Right cardiac atrium (tissue), 5 donors: ENCODE results near the gene AASDH. TPM values are rescaled to one million over a fixed set of nuclear protein-coding genes. Genes with fewer than 3 reads are reported as not detected.

Source experiments
- ATAC-seq, 2 donors: fragments of 200-7000 bp; cut with Tn5 transposase; one replicate each; pipeline versions ENCODE4 v1.8.0 to v1.9.1; 2020; ENCODE audit warnings: moderate library complexity in 2 of 2, mild to moderate bottlenecking in 1 of 2
- DNase-seq, 3 donors: peaks; one replicate each; pipeline ENCODE4 v3.0.0-alpha.2; 2020
- H3K27ac ChIP-seq: one replicate; pipeline ENCODE4 v1.5.1; 2013; ENCODE audit warnings: mild to moderate bottlenecking, low read length, control low read depth, moderate library complexity
- H3K27me3 ChIP-seq: one replicate; pipeline ENCODE4 v1.6.1; 2013; ENCODE audit not compliant: control insufficient read depth, insufficient read depth
- H3K4me1 ChIP-seq: one replicate; pipeline ENCODE4 v1.6.1; 2013; ENCODE audit warnings: low read length; ENCODE audit not compliant: control insufficient read depth, insufficient read depth
- H3K4me3 ChIP-seq: one replicate; pipeline ENCODE4 v1.5.1; 2013; ENCODE audit warnings: low read length, control low read depth
- H3K9me3 ChIP-seq: one replicate; pipeline ENCODE4 v1.6.1; 2013; ENCODE audit warnings: low read length; ENCODE audit not compliant: control insufficient read depth
- WGBS: extraction: QIAGEN DNeasy Blood & Tissue Kit; methylation state at CpG from one replicate; pipeline ENCODE4 v1.1.7; 2013; 5-methylcytosine and 5-hydroxymethylcytosine counted together
- intact Hi-C, 4 donors: fragments of 100-400 bp; cut with DNase I; formaldehyde crosslinking; loops; one replicate each; pipeline versions ENCODE4 v1.11.0 to v1.14.0; 2022 to 2023
- polyA plus RNA-seq: library from polyadenylated mRNA; stranded (reverse); fragments of 200-250 nt; gene quantifications from one replicate; pipeline ENCODE4 v1.2.3, GENCODE V29; 2013
- total RNA-seq, 4 donors: library from RNA; stranded (reverse); fragmentation: NEBNext Ultra II Directional; extraction: Animal tissue kit (Norgen Biotek cat#: 25700); gene quantifications; one replicate each; pipeline ENCODE4 v1.2.1, GENCODE V29; 2021
- donor health status: healthy with polysubstance abuse.
- donor health status: DM: no; HTN: yes; CAD: no.
- donor health status: DM: no; HTN: no; CAD: no.
- donor health status: DM: no; HTN: yes; CAD: no; lungs with severe emphysema.
- donor health status: DM: yes; HTN: yes; CAD: no.

The AASDH gene
- total and polyA plus RNA-seq, 5 donors: 3.0 to 9.8 (median 8.1) TPM

GRCh38 chr4:56348576-56348975, 38.7 kb downstream of the AASDH start:
- Histone ChIP-seq H3K9me3 (no peaks in the 10 kb centered on the region), H3K4me3 (no peak overlapping the region), H3K4me1 (no peaks in the 10 kb centered on the region), H3K27me3 (no peaks in the 10 kb centered on the region), H3K27ac (no peak overlapping the region)
- 95% methylated on average over 3 of the region's 3 CpGs for WGBS
- intact Hi-C loops: no loop called here
- ATAC-seq: no peak
- DNase-seq: no peak

- WGBS: 92% methylated on average over 4 of the region's 4 CpGs
- intact Hi-C loops: no loop called here
- ATAC-seq (no peak), DNase-seq (no peak)
- no peaks in the 10 kb centered on the region for H3K4me1 ChIP-seq
- H3K9me3 ChIP-seq: no peaks in the 10 kb centered on the region
- no peaks in the 10 kb centered on the region for H3K27me3 ChIP-seq
- no peak overlapping the region for H3K27ac ChIP-seq
- no peak overlapping the region for H3K4me3 ChIP-seq
These were observed 41.8 kb downstream of the AASDH start for GRCh38 chr4:56345458-56345857.

- no peaks in the 10 kb centered on the region for H3K9me3 ChIP-seq
- 34% methylated on average over 1 of the region's 1 CpG for WGBS
- H3K4me3 ChIP-seq: no peak overlapping the region
- no peak overlapping the region for H3K27ac ChIP-seq
- intact Hi-C loops: no loop called here
- DNase-seq (no peak), ATAC-seq (no peak)
- H3K27me3 ChIP-seq: no peaks in the 10 kb centered on the region
- H3K4me1 ChIP-seq: no peaks in the 10 kb centered on the region
These were observed 44.5 kb downstream of the AASDH start for GRCh38 chr4:56342746-56343145.

GRCh38 chr4:56330691-56331090, 56.6 kb downstream of the AASDH start:
- intact Hi-C loops: no loop called here
- H3K27me3 ChIP-seq: no peaks in the 10 kb centered on the region
- ATAC-seq (no peak), DNase-seq (no peak)
- no peak overlapping the region for H3K27ac ChIP-seq
- H3K4me3 ChIP-seq: no peak overlapping the region
- 54% methylated on average over 2 of the region's 2 CpGs for WGBS
- no peaks in the 10 kb centered on the region for H3K9me3 ChIP-seq
- H3K4me1 ChIP-seq: no peaks in the 10 kb centered on the region

GRCh38 chr4:56326363-56326762, 60.9 kb downstream of the AASDH start:
- intact Hi-C loops: no loop called here
- Histone ChIP-seq H3K9me3 (no peaks in the 10 kb centered on the region), H3K27me3 (no peaks in the 10 kb centered on the region), H3K27ac (no peak overlapping the region), H3K4me3 (no peak overlapping the region), H3K4me1 (no peaks in the 10 kb centered on the region)
- WGBS: 45% methylated on average over 2 of the region's 2 CpGs
- DNase-seq (no peak), ATAC-seq (no peak)

GRCh38 chr4:56324011-56324610, 63.2 kb downstream of the AASDH start:
- intact Hi-C loops: no loop called here
- Histone ChIP-seq H3K9me3 (no peaks in the 10 kb centered on the region), H3K27ac (no peak overlapping the region), H3K27me3 (no peaks in the 10 kb centered on the region), H3K4me1 (no peaks in the 10 kb centered on the region), H3K4me3 (no peak overlapping the region)
- 77% methylated on average over 8 of the region's 8 CpGs for WGBS
- DNase-seq (no peak), ATAC-seq (no peak)

GRCh38 chr4:56323327-56323726, 64.0 kb downstream of the AASDH start:
- H3K4me3 ChIP-seq: no peak overlapping the region
- DNase-seq (no peak), ATAC-seq (no peak)
- no peaks in the 10 kb centered on the region for H3K4me1 ChIP-seq
- intact Hi-C loops: no loop called here
- no peaks in the 10 kb centered on the region for H3K27me3 ChIP-seq
- H3K9me3 ChIP-seq: no peaks in the 10 kb centered on the region
- H3K27ac ChIP-seq: no peak overlapping the region
- 82% methylated on average over 10 of the region's 10 CpGs for WGBS

- no peaks in the 10 kb centered on the region for H3K9me3 ChIP-seq
- 72% methylated on average over 1 of the region's 1 CpG for WGBS
- DNase-seq (no peak), ATAC-seq (no peak)
- H3K27me3 ChIP-seq: no peaks in the 10 kb centered on the region
- no peak overlapping the region for H3K27ac ChIP-seq
- H3K4me1 ChIP-seq: no peaks in the 10 kb centered on the region
- no peak overlapping the region for H3K4me3 ChIP-seq
- intact Hi-C loops: no loop called here
These were observed 66.0 kb downstream of the AASDH start for GRCh38 chr4:56321251-56321650.

- no peak overlapping the region for H3K4me3 ChIP-seq
- H3K9me3 ChIP-seq: no peaks in the 10 kb centered on the region
- 95% methylated on average over 5 of the region's 5 CpGs for WGBS
- no peaks in the 10 kb centered on the region for H3K4me1 ChIP-seq
- DNase-seq (no peak), ATAC-seq (no peak)
- no peaks in the 10 kb centered on the region for H3K27me3 ChIP-seq
- intact Hi-C loops: no loop called here
- H3K27ac ChIP-seq: no peak overlapping the region
These were observed 67.0 kb downstream of the AASDH start for GRCh38 chr4:56320293-56320692.

GRCh38 chr4:56318555-56318954, 68.7 kb downstream of the AASDH start:
- WGBS: 58% methylated on average over 1 of the region's 1 CpG
- Histone ChIP-seq H3K9me3 (no peaks in the 10 kb centered on the region), H3K27me3 (no peaks in the 10 kb centered on the region), H3K4me3 (no peak overlapping the region), H3K4me1 (no peaks in the 10 kb centered on the region), H3K27ac (no peak overlapping the region)
- DNase-seq (no peak), ATAC-seq (no peak)
- intact Hi-C loops: no loop called here

GRCh38 chr4:56317749-56318148, 69.5 kb downstream of the AASDH start:
- Histone ChIP-seq H3K4me3 (no peak overlapping the region), H3K4me1 (no peaks in the 10 kb centered on the region), H3K9me3 (no peaks in the 10 kb centered on the region), H3K27me3 (no peaks in the 10 kb centered on the region), H3K27ac (no peak overlapping the region)
- intact Hi-C loops: no loop called here
- no peak for ATAC-seq
- no peak for DNase-seq

- Histone ChIP-seq H3K9me3 (no peaks in the 10 kb centered on the region), H3K4me3 (no peak overlapping the region), H3K4me1 (no peaks in the 10 kb centered on the region), H3K27me3 (no peaks in the 10 kb centered on the region), H3K27ac (no peak overlapping the region)
- no peak for DNase-seq
- intact Hi-C loops: no loop called here
- WGBS: 95% methylated on average over 29 of the region's 29 CpGs
- ATAC-seq: no peak
These were observed 71.2 kb downstream of the AASDH start for GRCh38 chr4:56316011-56316650.
